GM18951 (cell line): ENCODE measurements around the gene TCEAL1.

Experiments used
- POLR2A ChIP-seq: IDR thresholded peaks from 4 replicates; pipeline ENCODE4 v1.6.1; 2011; ENCODE audit warnings: mild to moderate bottlenecking; ENCODE audit not compliant: insufficient read length, insufficient read depth; ENCODE audit errors: extremely low read depth
- in situ Hi-C: fragments of 300-500 bp; cut with MboI; formaldehyde crosslinking; loops from one replicate; pipeline ENCODE4 v1.12.0; 2022; ENCODE audit warnings: low sequenced_read_pairs, mixed read lengths, inconsistent platforms; ENCODE audit not compliant: unreplicated experiment

The TCEAL1 gene

GRCh38 chrX:103674531-103675454, 46.0 kb downstream of the TCEAL1 start:
- no peak for TF ChIP-seq POLR2A
- in situ Hi-C loops: no loop called here

- TF ChIP-seq POLR2A: no peak
- in situ Hi-C loops: no loop called here
Measured at GRCh38 chrX:103678199-103678993, 49.6 kb downstream of the TCEAL1 start.
